Thyroid gland (tissue), 4 donors: ENCODE data around the gene FOSL2.

Experiments
- CTCF ChIP-seq, 6 experiments: fragments of 200-600 bp in 3 of 6; fragments of 450-650 bp in 3 of 6; sonication (generic) in 3 of 6; IDR thresholded peaks; one replicate each; pipeline ENCODE4 v1.5.1; 2016 to 2019; ENCODE audit warnings: antibody characterized with exemption in 6 of 6, mild to moderate bottlenecking in 2 of 6, inconsistent platforms in 1 of 6, moderate library complexity in 1 of 6
- POLR2A ChIP-seq, 2 donors: fragments of 450-650 bp; IDR thresholded peaks; one replicate each; pipeline ENCODE4 v1.6.1; 2017; ENCODE audit warnings: antibody characterized with exemption in 2 of 2, mild to moderate bottlenecking in 2 of 2, moderate library complexity in 1 of 2

DNA sequence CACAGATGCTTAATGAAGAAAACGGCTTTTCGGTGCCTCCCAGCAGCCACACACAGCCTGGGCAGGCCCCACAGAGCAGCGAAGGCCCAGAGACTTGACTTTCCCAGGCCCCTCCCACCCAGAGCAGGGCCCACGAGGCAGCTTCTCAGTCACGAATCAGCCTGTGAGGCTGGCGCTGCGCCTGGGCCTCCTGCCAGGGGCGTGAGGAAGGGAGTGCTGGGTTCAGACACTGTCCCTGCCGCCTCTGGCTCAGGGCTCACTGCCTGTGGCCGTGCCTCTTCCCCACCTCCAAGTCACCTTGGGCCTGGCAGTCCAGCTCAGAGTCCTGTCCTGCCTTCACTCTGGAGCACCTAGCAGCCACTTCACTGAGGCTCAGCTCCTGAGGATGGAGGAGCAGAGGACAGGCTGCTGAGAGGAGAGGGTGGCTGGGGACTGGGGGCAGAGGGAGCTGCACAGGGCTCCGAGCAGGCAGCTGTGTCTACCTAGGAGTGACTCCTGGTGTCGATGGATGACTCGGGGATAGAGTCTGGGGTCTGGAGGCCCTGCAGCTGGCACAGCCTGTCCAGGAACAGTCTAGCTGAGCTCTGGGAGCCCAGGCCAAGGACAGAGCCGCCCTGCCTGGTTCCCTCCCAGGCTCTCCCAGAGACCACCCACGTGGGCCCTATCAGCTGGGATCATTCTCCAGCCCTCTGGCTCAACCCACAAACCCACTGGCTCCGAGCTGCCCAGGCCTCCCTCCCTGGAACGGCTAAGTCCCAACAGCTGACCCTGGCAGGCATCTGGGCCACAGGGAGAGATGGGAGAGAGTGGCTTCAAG, 36.4 kb upstream of the FOSL2 start:
- TF ChIP-seq CTCF (IDR thresholded peaks at IDR 0.05) = no peak
- no peak for TF ChIP-seq POLR2A (IDR thresholded peaks at IDR 0.05)
